HG02642 (cell line): ENCODE data around the gene MMAA.

ENCODE experiments used
- ATAC-seq: cut with Tn5 transposase; IDR thresholded peaks from one replicate; pipeline ENCODE4 v1.9.1; 2021; ENCODE audit warnings: mild to moderate bottlenecking; ENCODE audit not compliant: unreplicated experiment, poor library complexity

The MMAA gene

GRCh38 chr4:145703850-145704497 is 84.8 kb downstream of the MMAA start:
- no peak for ATAC-seq

- no peak for ATAC-seq
These were observed 90.2 kb downstream of the MMAA start for GRCh38 chr4:145709336-145709735.
